ENCODE results near the gene ARHGAP29.
"Not testable (repeated sequence)": the region's sequence is repeated elsewhere in the genome, so short reads cannot be mapped to it uniquely, and the experiment has no call there.

The ARHGAP29 gene

DNA sequence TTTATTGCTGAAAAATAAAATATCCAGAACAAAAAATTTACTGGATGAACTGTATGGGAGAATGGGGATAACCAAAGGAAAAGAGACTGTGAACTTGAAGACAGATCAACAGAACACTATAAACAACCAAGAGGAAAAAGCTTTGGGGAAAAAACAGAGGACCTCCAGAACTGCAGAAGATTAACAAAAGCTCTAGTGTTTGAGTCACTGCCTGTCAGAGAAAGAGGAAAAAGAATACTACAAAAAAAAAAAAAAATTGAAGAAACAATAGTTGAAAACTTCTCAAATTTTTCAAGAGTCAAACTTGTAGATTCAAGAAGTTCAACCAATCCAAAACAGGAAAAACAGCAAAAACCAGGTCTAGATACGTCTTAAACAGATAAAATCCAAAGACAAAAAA, 44.3 kb downstream of the ARHGAP29 start:
- no peaks in the 10 kb centered on the region for H3K36me3 Mint-ChIP-seq
- no peak overlapping the region for H3K4me3 Mint-ChIP-seq
- no peaks in the 10 kb centered on the region for H3K4me1 Mint-ChIP-seq
- CTCF ChIA-PET: no interaction called here
- no peak for DNase-seq
- peaks cover 16% of the 10 kb centered on the region for H3K27me3 Mint-ChIP-seq
- no peak overlapping the region for H3K27ac Mint-ChIP-seq
- H3K9me3 Mint-ChIP-seq: no peaks in the 10 kb centered on the region

DNA sequence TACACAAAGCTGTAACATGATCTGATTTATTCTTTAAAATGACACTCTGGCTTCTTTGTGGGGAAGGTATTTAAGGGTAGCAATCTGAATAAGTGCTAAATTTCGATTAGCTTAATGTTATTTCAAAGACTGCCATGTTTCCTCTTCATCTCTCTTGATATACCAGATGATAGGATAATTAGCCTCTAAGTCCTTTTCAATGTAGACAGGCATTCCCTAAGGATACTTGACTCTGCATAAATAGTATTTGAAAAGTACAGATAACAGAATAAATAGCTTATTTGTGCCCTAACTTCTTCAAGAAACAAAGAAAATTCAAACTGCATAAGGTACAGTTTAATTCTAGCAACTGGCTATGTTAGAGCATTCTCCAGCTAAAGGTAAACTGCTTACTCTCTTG, 46.2 kb downstream of the ARHGAP29 start:
- peaks cover 16% of the 10 kb centered on the region for H3K27me3 Mint-ChIP-seq
- no peak overlapping the region for H3K27ac Mint-ChIP-seq
- CTCF ChIA-PET: no interaction called here
- DNase-seq: no peak
- no peaks in the 10 kb centered on the region for H3K9me3 Mint-ChIP-seq
- no peaks in the 10 kb centered on the region for H3K36me3 Mint-ChIP-seq
- H3K4me3 Mint-ChIP-seq: no peak overlapping the region
- no peaks in the 10 kb centered on the region for H3K4me1 Mint-ChIP-seq

DNA sequence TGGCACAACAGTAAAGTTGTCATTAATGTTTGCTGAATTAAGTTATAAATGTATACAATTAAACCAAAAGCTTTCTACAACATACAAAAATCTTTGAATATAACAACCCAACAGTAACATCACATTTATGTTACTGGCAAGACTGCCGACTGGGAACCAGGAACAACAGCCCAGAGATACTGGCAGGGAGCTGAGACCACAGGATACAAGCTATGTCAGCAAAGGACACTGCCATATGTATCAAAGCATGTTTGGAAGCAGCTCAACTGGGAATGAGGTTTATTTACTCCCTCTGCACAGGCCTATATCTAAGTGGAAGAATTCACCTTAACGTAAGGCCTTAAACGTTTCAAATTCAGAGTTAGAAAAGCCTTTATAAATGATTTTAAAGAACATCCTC, 50.4 kb downstream of the ARHGAP29 start:
- CTCF ChIA-PET: no interaction called here
- H3K4me1 Mint-ChIP-seq: no peaks in the 10 kb centered on the region
- H3K27me3 Mint-ChIP-seq: peaks cover 4% of the 10 kb centered on the region
- H3K9me3 Mint-ChIP-seq: no peaks in the 10 kb centered on the region
- no peaks in the 10 kb centered on the region for H3K36me3 Mint-ChIP-seq
- H3K4me3 Mint-ChIP-seq: no peak overlapping the region
- H3K27ac Mint-ChIP-seq: no peak overlapping the region
- no peak for DNase-seq

DNA sequence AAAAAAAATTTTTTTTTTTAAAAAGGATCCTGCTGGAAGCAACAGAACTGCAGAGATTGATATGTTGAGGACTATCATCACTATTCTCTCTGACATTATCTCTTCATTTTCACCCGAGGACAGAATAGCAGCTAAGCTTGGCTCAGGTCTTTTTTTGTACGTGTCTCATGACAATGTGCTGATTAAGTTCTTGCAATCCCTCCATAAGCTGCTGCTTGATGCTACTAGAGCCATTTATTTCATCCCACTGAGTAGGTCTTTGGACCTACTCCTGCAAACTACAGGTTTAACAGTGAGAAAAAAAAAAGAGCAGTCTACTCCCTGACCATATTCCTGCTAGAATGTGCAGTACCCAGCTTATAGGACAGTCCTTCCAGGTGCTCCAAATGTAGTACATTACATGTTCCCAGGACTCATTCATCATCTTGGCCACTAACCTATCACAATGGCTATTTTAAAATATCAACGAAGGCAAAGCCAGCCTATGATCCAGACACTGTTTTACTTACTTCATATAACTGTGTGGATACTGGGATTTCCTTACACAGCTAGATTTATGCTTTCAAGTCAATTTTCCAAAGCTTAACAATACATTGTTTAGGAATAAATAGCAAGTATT, 54.1 kb downstream of the ARHGAP29 start:
- Mint-ChIP-seq H3K4me3 (no peak overlapping the region), H3K27me3 (peaks cover 5% of the 10 kb centered on the region), H3K27ac (no peak overlapping the region), H3K36me3 (no peaks in the 10 kb centered on the region), H3K9me3 (no peaks in the 10 kb centered on the region), H3K4me1 (no peaks in the 10 kb centered on the region)
- CTCF ChIA-PET: no interaction called here
- no peak for DNase-seq

DNA sequence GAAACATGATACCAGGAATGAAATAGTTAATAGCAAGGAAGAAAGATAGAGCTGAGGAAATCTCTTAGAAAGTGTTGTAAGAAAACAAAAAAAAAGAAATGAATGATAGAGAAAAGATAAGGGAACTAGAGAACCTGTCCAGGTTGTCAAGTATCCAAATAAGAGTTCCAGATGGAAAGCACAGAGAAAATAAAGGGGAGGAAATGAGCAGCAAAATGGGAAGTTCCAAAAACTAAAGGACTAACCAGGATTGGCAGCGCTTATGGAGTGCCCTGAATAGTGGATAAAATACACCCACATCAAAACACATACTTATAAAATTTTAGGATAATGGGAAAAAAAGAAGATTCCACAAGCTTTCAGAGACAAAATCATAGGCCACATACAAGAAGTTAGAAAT, 55.2 kb downstream of the ARHGAP29 start:
- no peak for DNase-seq
- Mint-ChIP-seq H3K36me3 (no peaks in the 10 kb centered on the region), H3K4me1 (no peaks in the 10 kb centered on the region), H3K27ac (no peak overlapping the region), H3K27me3 (peaks cover 5% of the 10 kb centered on the region), H3K9me3 (no peaks in the 10 kb centered on the region), H3K4me3 (no peak overlapping the region)
- CTCF ChIA-PET: no interaction called here

DNA sequence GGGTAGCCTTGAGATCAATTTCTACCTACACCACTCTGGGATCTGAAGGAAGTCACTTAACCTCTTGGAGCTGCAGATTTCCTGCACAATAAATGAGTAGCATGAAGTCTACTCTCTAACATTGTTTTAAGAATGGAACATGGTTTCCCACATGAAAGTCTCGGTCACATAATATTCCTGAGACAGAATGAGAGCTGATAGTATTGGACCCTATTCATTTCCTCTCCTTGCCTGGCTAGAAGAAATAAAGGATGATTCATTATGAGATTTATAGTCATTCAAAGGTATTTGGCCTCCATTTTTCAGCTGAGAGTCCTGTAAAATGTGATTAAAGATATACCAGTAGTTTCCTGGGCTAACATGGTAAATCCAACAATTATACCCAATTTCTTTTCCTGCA, 56.7 kb downstream of the ARHGAP29 start:
- CTCF ChIA-PET: no interaction called here

DNA sequence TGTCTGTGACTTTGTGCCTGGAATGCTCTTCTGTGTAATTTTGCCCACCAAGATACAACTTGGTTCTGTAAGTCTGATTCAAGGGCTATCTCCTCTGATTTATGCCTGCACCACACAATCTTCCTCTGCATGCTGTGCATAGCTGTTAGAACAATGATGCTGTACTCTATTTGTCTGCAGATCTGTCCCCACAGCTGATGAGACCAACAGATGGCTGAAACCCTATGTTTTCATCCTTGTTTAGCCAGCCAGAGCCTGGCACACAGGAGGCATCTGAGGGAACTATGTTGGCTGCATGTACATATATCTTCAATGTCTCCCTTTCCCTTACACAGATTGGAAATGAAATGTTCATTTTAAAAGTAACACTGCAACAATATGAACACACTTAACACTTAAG, 58.5 kb downstream of the ARHGAP29 start:
- DNase-seq: no peak
- CTCF ChIA-PET: interaction anchor here (1.4 kb wide), 1 partner anchor 117 kb away, joined by 3 read pairs; no protein-coding TSS in a partner anchor
- H3K4me3 Mint-ChIP-seq: no peak overlapping the region
- H3K36me3 Mint-ChIP-seq: no peaks in the 10 kb centered on the region
- peaks cover 7% of the 10 kb centered on the region for H3K27me3 Mint-ChIP-seq
- H3K27ac Mint-ChIP-seq: no peak overlapping the region
- H3K4me1 Mint-ChIP-seq: no peaks in the 10 kb centered on the region
- H3K9me3 Mint-ChIP-seq: no peaks in the 10 kb centered on the region

More for the DNA sequence above, 56.7 kb downstream of the ARHGAP29 start:
- Mint-ChIP-seq H3K27ac (no peak overlapping the region), H3K9me3 (no peaks in the 10 kb centered on the region), H3K4me3 (no peak overlapping the region), H3K27me3 (peaks cover 5% of the 10 kb centered on the region), H3K36me3 (no peaks in the 10 kb centered on the region), H3K4me1 (no peaks in the 10 kb centered on the region)
- DNase-seq: no peak

DNA sequence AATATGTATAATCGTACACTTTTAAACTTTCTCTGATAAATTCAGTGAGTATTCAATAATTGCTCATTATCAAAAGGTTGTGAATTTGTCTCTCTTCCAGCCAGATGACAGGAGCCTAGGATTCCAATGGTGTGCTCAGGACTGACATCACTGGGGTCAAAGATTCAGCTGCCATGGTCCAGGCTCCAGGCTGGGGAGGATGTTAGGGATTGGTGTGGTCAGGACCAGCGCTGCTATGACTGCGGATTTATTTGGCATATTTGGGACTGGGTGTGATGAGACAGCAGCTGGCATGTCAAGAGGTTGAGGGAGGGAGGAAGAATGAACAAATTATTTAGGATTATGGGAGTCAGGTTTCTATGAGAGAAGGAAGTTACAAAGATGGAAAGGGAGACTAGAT, 68.3 kb downstream of the ARHGAP29 start:
- no peak overlapping the region for H3K27ac Mint-ChIP-seq
- no peaks in the 10 kb centered on the region for H3K36me3 Mint-ChIP-seq
- no peak for DNase-seq
- H3K4me3 Mint-ChIP-seq: no peak overlapping the region
- H3K27me3 Mint-ChIP-seq: peaks cover 10% of the 10 kb centered on the region
- H3K9me3 Mint-ChIP-seq: no peaks in the 10 kb centered on the region
- no peaks in the 10 kb centered on the region for H3K4me1 Mint-ChIP-seq
- CTCF ChIA-PET: no interaction called here

DNA sequence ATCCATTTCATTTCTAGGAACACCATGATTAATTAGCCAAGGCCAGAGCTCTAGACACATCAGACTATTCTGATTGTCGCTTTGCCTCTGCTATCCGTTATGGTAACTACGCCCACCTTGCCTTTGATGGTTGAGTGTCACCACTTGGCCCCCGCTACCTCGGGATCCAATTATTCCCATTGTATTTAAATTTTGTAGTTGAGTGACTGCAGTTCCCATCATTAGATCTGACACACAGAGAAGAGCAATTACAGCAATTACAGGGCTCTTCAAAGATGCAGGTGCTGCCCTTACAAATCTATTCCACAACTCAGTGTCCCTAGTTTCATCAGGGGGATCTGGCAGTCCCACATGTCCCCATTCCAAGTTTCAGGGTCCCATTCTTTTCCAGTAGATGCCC, 71.5 kb downstream of the ARHGAP29 start:
- Mint-ChIP-seq H3K4me1 (no peaks in the 10 kb centered on the region), H3K36me3 (no peaks in the 10 kb centered on the region), H3K9me3 (no peaks in the 10 kb centered on the region), H3K27ac (no peak overlapping the region), H3K4me3 (no peak overlapping the region), H3K27me3 (no peaks in the 10 kb centered on the region)
- CTCF ChIA-PET: no interaction called here
- no peak for DNase-seq

DNA sequence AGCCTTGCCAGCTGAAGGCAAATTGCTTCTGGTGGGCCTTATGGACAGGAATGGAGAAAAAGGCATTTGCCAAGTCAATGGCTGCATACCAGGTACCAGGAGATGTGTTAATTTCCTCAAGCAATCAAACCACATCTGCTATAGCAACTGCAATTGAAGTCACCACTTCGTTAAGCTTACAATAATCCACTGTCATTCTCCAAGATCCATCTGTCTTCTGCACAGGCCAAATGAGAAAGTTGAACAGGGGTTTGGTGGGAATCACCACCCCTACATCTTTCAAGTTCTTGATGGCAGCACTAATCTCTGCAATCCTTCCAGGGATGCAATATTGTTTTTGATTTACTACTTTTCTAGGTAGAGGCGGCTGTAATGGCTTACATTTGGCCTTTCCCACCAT, 72.5 kb downstream of the ARHGAP29 start:
- H3K9me3 Mint-ChIP-seq, H3K27ac Mint-ChIP-seq, H3K36me3 Mint-ChIP-seq, H3K27me3 Mint-ChIP-seq, CTCF ChIA-PET, DNase-seq, H3K4me3 Mint-ChIP-seq, H3K4me1 Mint-ChIP-seq: not testable (repeated sequence)

DNA sequence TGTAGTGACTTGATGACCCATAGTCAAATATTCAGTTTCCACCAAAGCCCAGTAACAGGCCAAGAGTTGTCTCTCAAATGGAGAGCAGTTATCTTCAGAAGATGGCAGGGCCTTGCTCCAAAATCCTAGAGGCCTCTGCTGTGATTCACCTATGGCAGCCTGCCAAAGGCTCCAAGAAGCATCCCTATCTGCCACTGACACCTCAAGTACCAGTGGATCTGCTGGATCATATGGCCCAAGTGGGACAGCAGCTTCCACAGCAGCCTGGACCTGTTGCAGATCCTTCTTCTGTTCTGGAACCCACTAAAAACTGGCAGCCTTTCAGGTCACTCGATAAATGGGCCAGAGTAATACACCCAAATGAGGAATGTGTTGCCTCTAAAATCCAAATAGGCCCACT, 73.3 kb downstream of the ARHGAP29 start:
- H3K9me3 Mint-ChIP-seq, H3K27me3 Mint-ChIP-seq, DNase-seq, H3K36me3 Mint-ChIP-seq, H3K4me3 Mint-ChIP-seq, H3K4me1 Mint-ChIP-seq, CTCF ChIA-PET, H3K27ac Mint-ChIP-seq: not testable (repeated sequence)

DNA sequence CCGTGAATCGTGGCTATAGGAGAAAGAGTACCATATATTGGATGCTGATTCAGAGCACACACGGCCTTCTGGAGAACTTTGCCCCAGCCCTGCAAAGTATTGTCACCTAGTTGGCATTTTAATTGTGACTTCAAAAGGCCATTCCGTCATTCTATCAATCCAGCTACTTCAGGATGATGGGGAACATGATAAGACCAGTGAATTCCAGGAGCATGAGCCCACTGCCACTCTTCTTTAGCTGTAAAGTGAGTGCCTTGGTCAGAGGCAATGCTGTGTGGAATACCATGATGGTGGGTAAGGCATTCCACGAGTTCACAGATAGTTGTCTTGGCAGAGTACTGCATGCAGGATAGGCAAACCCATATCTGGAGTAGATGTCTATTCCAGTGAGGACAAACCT, 74.1 kb downstream of the ARHGAP29 start:
- CTCF ChIA-PET, DNase-seq, H3K4me1 Mint-ChIP-seq, H3K27me3 Mint-ChIP-seq, H3K36me3 Mint-ChIP-seq, H3K27ac Mint-ChIP-seq, H3K9me3 Mint-ChIP-seq, H3K4me3 Mint-ChIP-seq: not testable (repeated sequence)

DNA sequence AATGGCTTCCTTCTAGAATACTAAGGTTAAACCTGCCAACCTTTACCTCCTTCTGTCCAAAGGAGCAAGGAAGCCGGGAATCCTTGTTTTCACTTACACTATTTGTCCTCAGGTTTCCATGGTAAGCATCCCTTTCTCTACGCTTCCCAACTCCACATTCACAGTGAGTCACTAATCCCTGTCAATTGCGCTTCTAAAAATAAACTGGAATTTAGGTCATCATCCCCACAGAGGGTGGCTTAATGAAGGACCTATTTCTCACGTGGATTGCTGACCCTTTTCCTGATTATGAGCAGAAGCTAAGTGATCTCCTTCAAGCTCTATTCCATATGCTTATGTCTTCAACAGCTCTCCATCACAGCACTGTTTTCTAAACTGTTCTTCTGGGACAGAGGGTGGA, 76.6 kb downstream of the ARHGAP29 start:
- H3K27me3 Mint-ChIP-seq: no peaks in the 10 kb centered on the region
- no peak for DNase-seq
- no peaks in the 10 kb centered on the region for H3K4me1 Mint-ChIP-seq
- no peak overlapping the region for H3K27ac Mint-ChIP-seq
- no peaks in the 10 kb centered on the region for H3K9me3 Mint-ChIP-seq
- no peak overlapping the region for H3K4me3 Mint-ChIP-seq
- CTCF ChIA-PET: no interaction called here
- H3K36me3 Mint-ChIP-seq: no peaks in the 10 kb centered on the region

DNA sequence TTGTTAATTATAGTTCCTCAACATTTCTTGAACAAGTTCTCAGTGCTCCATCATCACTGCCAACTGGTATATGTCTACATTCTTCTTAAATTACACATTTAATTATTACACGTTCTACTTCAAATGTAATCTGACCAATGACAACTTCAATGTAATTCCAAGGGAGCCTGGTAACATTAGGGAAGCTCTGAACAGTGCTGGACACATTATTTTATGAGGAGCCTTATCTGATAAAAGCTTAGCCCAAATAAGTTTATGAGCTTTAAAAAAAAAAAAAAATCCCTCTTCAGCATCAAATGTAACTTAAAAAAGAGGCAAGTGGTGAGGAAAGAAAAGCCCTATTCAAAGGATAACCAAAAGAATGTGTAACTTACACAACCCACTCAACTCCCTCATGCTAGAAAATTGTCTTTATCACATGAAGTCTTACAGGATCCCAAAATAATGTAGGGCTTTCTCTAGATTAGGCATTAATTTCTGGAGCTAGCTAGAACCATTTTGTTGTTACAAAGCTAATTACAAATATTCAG, 81.2 kb downstream of the ARHGAP29 start:
- no peaks in the 10 kb centered on the region for H3K9me3 Mint-ChIP-seq

DNA sequence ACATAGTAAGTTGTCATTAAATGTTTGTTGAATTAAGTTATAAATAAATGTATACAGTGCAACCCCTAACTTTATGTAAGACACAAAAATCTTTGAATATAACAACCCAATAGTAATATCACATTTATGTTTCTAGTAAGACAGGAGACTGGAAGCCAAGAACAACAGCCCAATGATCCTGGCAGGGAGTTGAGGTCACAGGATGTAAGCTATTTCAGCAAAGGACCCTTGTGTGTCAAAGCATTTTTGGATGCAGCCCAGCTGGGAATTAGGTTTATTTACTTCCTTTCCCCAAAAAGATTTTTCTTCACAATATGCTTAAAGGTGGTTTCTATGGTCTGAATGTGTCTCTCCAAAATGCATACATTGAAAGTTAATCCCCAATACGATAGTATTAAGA, 82.4 kb downstream of the ARHGAP29 start:
- H3K27me3 Mint-ChIP-seq: no peaks in the 10 kb centered on the region
- no peak overlapping the region for H3K27ac Mint-ChIP-seq
- H3K4me3 Mint-ChIP-seq: no peak overlapping the region
- CTCF ChIA-PET: no interaction called here
- no peak for DNase-seq
- H3K4me1 Mint-ChIP-seq: no peaks in the 10 kb centered on the region
- no peaks in the 10 kb centered on the region for H3K36me3 Mint-ChIP-seq
- no peaks in the 10 kb centered on the region for H3K9me3 Mint-ChIP-seq

More for the DNA sequence above, 81.2 kb downstream of the ARHGAP29 start:
- Mint-ChIP-seq H3K27ac (no peak overlapping the region), H3K36me3 (no peaks in the 10 kb centered on the region), H3K4me3 (no peak overlapping the region), H3K4me1 (no peaks in the 10 kb centered on the region), H3K27me3 (no peaks in the 10 kb centered on the region)
- CTCF ChIA-PET: no interaction called here
- DNase-seq: no peak

DNA sequence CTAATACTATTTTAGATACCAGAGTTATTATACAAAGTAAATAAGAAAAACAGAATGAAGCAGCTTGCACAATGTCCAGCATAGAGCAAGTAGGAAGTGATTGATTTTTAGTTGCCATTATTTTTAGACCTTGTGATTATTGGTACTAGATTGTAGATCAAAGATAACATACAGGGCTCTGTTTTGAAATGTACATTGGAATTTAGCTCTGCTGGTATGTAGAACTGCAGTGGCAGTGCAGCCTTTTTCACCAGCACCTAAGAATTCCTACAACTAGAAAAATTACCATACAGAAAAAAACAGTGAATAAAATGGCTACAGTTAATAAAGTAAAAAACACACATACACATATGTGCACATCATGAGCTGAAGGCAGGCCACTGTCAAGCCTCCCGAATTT, 84.3 kb downstream of the ARHGAP29 start:
- CTCF ChIA-PET: no interaction called here
- H3K27me3 Mint-ChIP-seq: no peaks in the 10 kb centered on the region
- H3K4me3 Mint-ChIP-seq: no peak overlapping the region

More for the DNA sequence above, 84.3 kb downstream of the ARHGAP29 start:
- DNase-seq: no peak
- Mint-ChIP-seq H3K4me1 (no peaks in the 10 kb centered on the region), H3K27ac (no peak overlapping the region), H3K9me3 (no peaks in the 10 kb centered on the region), H3K36me3 (no peaks in the 10 kb centered on the region)
